K562 (cell line): ENCODE results near the gene SMAGP. TPM values are rescaled to one million over a fixed set of nuclear protein-coding genes. Genes with fewer than 3 reads are reported as not detected.

ENCODE experiments used
- ARID3A ChIP-seq: IDR thresholded peaks from 2 replicates; pipeline ENCODE4 v1.6.1; 2012; ENCODE audit warnings: low read depth, low read length, improper control_type of control experiment, borderline replicate concordance
- ATF7 ChIP-seq: fragments of 450-650 bp; IDR thresholded peaks from 2 replicates; pipeline ENCODE4 v1.7.1; 2014; ENCODE audit warnings: mild to moderate bottlenecking, moderate library complexity
- DPF2 ChIP-seq: fragments of 450-650 bp; IDR thresholded peaks from 2 replicates; pipeline ENCODE4 v1.6.1; 2016
- E2F3 ChIP-seq: fragments of 250-450 bp; sonication (Bioruptor Pico); IDR thresholded peaks from 2 replicates; pipeline ENCODE4 v1.4.0; 2020; ENCODE audit warnings: mild to moderate bottlenecking
- FOSL1 ChIP-seq: fragments of 200-800 bp; sonication (Bioruptor generic); conservative IDR thresholded peaks from 2 replicates; pipeline ENCODE4 v1.6.1; 2016; ENCODE audit warnings: missing genetic modification characterization, missing compliant biosample characterization
- HNRNPLL ChIP-seq: fragments of 200-400 bp; formaldehyde crosslinking; IDR thresholded peaks from 2 replicates; pipeline ENCODE4 v1.6.1; 2017; ENCODE audit warnings: low read length, low read depth, mild to moderate bottlenecking; ENCODE audit not compliant: poor library complexity, severe bottlenecking
- RAD21 ChIP-seq, 2 experiments: fragments of 250-450 bp in 1 of 2; fragments of 450-650 bp in 1 of 2; sonication (Bioruptor Pico) in 1 of 2; formaldehyde crosslinking in 1 of 2; IDR thresholded peaks in 1 of 2; conservative IDR thresholded peaks in 1 of 2; 2 replicates each; pipeline versions ENCODE4 v1.4.0 to v1.8.0; 2020 to 2022; ENCODE audit warnings: mild to moderate bottlenecking in 2 of 2, moderate library complexity in 1 of 2
- SRSF7 ChIP-seq: fragments of 200-400 bp; formaldehyde crosslinking; optimal IDR thresholded peaks from 2 replicates; pipeline ENCODE3; 2017; ENCODE audit warnings: mild to moderate bottlenecking, low read depth, low read length
- ZFP36 ChIP-seq: fragments of 150-350 bp; IDR thresholded peaks from 2 replicates; pipeline ENCODE4 v1.6.1; 2018; ENCODE audit warnings: low read length, low read depth; ENCODE audit not compliant: partially characterized antibody
- ZHX1 ChIP-seq: fragments of 150-350 bp; conservative IDR thresholded peaks from 2 replicates; pipeline ENCODE4 v1.6.1; 2014; ENCODE audit warnings: low read length
- ZNF436 ChIP-seq: fragments of 250-450, 450-650 bp; sonication (Bioruptor Pico); formaldehyde crosslinking; IDR thresholded peaks from 2 replicates; pipeline ENCODE4 v1.7.0; 2020; ENCODE audit warnings: mild to moderate bottlenecking
- ZNF778 ChIP-seq: fragments of 450-650 bp; formaldehyde crosslinking; IDR thresholded peaks from 2 replicates; pipeline ENCODE4 v1.4.0; 2020; ENCODE audit warnings: mild to moderate bottlenecking, moderate library complexity
- ZZZ3 ChIP-seq: fragments of 450-650 bp; IDR thresholded peaks from 2 replicates; pipeline ENCODE4 v1.6.1; 2016; ENCODE audit warnings: antibody characterized with exemption, mild to moderate bottlenecking, moderate library complexity
- polyA plus RNA-seq, 8 experiments: library from polyadenylated mRNA; depleted of rRNA in 4 of 8; stranded (reverse) in 5 of 8; unstranded in 3 of 8; fragments of >200 nt; fragmentation: Nextera tagmentation in 2 of 8; fragmentation: Illumina TruSeq in 1 of 8; extraction: Ambion mirVana in 2 of 8; extraction: Trizol in 1 of 8; gene quantifications; 2 replicates each; pipeline versions ENCODE4 v1.2.1 to v1.2.3, GENCODE V29; 2011 to 2014; ENCODE audit warnings: inconsistent platforms in 1 of 8, missing spikeins in 1 of 8
- total RNA-seq, 7 experiments: library from RNA; depleted of rRNA in 6 of 7; stranded (reverse); fragments of >200 nt in 6 of 7; fragmentation: Illumina TruSeq in 2 of 7; extraction: Trizol in 2 of 7; gene quantifications; 2 replicates each; pipeline versions ENCODE4 v1.2.1 to v1.2.3, GENCODE V29; 2011 to 2021; ENCODE audit warnings: low replicate concordance in 1 of 7
- TF ChIP-seq, protein P1 (sequence below), 3 experiments: IDR thresholded peaks in 2 of 3; conservative IDR thresholded peaks in 1 of 3; 2 replicates each; pipeline ENCODE4 v1.5.1; 2011 to 2012; ENCODE audit warnings: low read length in 3 of 3, mild to moderate bottlenecking in 3 of 3, control low read depth in 2 of 3, improper control_type of control experiment in 1 of 3, inconsistent platforms in 1 of 3, low read depth in 1 of 3, mixed read lengths in 1 of 3, moderate library complexity in 1 of 3; ENCODE audit not compliant: insufficient read depth in 2 of 3

The SMAGP gene
- total and polyA plus RNA-seq, 9 of the 15 experiments (the other 6 are each of a cell fraction or from before 2014, with no cell fraction given): 23.1 to 62.3 (median 29.9) TPM

DNA sequence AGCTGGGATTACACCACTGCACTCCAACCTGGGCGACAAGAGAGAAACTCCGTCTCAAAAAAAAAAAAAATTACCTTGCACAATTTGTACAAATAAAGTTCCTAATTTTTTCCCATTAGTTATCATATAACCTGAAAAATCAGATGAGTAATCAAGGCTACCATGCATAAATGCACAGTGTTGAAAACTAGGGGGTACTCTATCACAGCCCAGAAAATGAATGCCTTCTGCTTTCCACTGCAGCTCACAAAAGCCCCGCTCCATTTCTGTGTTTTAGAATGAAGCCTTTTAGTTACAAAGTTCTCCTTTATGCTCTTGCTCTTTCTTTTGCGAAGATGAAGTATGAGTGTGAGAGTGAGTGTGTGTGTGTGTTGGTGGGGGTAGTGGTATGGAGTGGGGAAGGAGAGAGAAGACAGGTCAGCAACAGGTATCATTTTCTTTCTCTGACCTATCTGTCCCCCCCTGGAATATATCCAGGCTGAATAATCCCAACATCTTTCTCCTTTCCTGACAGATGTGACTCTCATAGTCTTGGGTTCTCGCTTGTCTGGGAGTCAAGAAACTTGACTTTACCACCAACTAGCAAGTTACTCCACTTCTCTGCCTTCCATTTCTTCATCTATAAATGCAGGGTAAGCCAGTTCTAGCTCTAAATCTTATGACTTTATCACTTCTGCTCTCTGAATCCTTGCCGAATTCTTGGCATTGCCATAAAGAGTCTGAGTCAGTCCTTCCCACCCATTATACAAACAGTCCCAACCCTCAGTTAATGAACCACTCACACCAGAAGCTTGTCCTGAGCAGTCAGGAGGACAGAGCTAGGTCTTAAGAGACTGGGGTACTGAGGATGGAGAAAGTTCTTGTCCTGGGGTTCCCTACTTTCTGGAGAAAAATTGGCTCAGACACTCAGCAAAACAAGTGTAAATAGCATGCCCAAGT lies 37.7 kb upstream of the SMAGP start (continued):
- TF ChIP-seq ZHX1 (no peak), RAD21 (CRISPR knock-in tag; conservative IDR thresholded peaks at IDR 0.05 in 1 of 2, IDR thresholded peaks at IDR 0.05 in 1 of 2) (peak in 1 of 2 experiments; percentile 29; a peak in 2 of 4 replicates), ZZZ3 (no peak), HNRNPLL (no peak), E2F3 (CRISPR knock-in tag) (no peak), ATF7 (no peak), ZNF436 (CRISPR knock-in tag) (no peak), ZFP36 (no peak), ZNF778 (CRISPR knock-in tag) (no peak), ARID3A (no peak), FOSL1 (tag) (peak; percentile 42; the same call in 1 of the 2 replicates), DPF2 (no peak), SRSF7 (no peak)
- TF ChIP-seq, protein P1, sequence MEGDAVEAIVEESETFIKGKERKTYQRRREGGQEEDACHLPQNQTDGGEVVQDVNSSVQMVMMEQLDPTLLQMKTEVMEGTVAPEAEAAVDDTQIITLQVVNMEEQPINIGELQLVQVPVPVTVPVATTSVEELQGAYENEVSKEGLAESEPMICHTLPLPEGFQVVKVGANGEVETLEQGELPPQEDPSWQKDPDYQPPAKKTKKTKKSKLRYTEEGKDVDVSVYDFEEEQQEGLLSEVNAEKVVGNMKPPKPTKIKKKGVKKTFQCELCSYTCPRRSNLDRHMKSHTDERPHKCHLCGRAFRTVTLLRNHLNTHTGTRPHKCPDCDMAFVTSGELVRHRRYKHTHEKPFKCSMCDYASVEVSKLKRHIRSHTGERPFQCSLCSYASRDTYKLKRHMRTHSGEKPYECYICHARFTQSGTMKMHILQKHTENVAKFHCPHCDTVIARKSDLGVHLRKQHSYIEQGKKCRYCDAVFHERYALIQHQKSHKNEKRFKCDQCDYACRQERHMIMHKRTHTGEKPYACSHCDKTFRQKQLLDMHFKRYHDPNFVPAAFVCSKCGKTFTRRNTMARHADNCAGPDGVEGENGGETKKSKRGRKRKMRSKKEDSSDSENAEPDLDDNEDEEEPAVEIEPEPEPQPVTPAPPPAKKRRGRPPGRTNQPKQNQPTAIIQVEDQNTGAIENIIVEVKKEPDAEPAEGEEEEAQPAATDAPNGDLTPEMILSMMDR (IDR thresholded peaks at IDR 0.05 in 2 of 3, conservative IDR thresholded peaks at IDR 0.05 in 1 of 3; ENCODE audit: insufficient read depth in 2 of 3, low read depth in 1 of 3, low read length in 3 of 3): peak in 1 of 3 experiments; percentile 16; a peak in 1 of 6 replicates
